C4-2B (cell line): ENCODE measurements around the gene NPAS3.

Experiments
- CTCF ChIP-seq: fragments of 450-650 bp; conservative IDR thresholded peaks from 2 replicates; pipeline ENCODE4 v1.5.1; 2017; ENCODE audit warnings: mild to moderate bottlenecking
- ZFX ChIP-seq: fragments of 450-650 bp; IDR thresholded peaks from 2 replicates; pipeline ENCODE4 v1.6.1; 2017

DNA sequence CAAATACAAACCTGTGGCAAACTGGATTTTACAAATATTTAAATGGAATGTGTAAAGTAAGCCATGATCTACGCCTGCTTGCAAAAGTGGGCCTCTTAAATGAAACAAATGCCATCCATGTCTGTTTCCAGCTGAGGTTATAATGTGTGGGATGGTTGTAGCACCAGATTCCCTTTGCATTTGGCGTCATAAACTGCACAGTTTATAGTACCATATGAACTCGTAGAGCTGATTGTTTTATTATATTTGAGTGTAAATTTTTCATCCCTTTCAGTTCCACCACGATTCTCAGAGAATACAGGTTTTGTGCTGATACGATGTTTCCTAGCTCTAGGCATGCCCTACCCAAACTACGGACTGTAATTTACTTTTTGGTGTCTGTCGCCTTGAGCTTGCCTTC lies 637.3 kb downstream of the NPAS3 start:
- TF ChIP-seq CTCF (no peak), ZFX (no peak)
